ENCODE measurements around the gene ZC3H8. TPM values are rescaled to one million over a fixed set of nuclear protein-coding genes. Genes with fewer than 3 reads are reported as not detected.
A peak's percentile ranks its signal among the peaks of the same experiment; 100 is the strongest.

ZC3H8 gene
- 1 to 10 TPM; 5.2 to 7.6 TPM for polyA plus RNA-seq

DNA sequence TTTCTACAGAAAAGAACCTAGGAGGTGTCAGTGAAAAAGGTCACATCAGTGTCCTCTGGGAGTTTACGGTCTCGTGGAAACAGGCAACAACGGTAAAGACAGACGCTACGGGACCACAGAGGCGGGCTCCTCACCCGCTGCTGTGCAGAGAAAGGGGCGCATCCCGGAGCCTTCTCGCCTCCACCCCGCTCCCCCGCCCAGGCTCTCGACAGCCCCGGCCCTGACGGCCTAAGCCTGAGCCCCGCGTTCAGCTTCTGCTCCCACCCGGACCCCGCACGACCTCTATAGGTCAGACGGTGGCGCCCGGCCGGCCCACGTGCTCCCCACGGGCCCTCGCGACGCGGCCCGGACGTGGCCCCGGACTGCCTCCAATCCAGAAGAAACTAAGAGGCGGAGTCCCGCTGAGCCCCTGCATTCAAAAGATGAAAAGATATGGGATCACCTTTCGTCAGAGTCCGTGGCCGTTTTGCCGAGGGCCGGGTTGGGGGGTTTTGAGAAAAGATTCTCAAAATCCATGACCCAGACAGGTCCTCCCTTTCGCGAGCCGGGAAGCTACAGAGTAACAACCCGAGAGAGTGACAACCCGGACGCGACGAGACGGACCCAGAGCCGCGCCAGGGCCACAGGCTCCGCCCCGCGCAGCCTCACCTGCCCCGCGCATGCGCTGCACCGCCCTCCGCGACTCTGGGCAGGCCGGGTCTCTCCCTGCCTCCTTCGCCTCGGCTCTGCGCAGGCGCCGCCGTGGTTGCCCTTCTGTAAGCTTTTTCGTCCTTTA, at the start of gene ZC3H8:
Gene ZC3H8, minus strand, starts transcription at position 577 of the 775 bp plus-strand sequence. Its CDS starts 61 bp downstream, at position 516.
- H3K9me3 ChIP-seq (ENCODE audit: control insufficient read depth in 2 of 2, insufficient read depth in 1 of 2, low read depth in 1 of 2, low read length in 1 of 2), result no peaks in the 10 kb centered on the region
- 0% methylated on average over 68 of the region's 68 CpGs for WGBS, 2 donors
- peaks cover 0 to 3% of the 10 kb centered on the region in 2 donors for H3K4me1 ChIP-seq (ENCODE audit: control insufficient read depth in 2 of 2, insufficient read depth in 2 of 2, low read length in 1 of 2)
- H3K27ac ChIP-seq (ENCODE audit: low read depth in 2 of 2, low read length in 1 of 2), result peak within 1 kb of the TSS; percentile 73 to 90
- no peaks in the 10 kb centered on the region for H3K36me3 ChIP-seq (ENCODE audit: control insufficient read depth in 2 of 2, insufficient read depth in 2 of 2, low read length in 1 of 2)
- peak within 1 kb of the TSS; percentile 74 to 86 for H3K4me3 ChIP-seq (ENCODE audit: low read depth in 1 of 2, low read length in 2 of 2)
- no peaks in the 10 kb centered on the region for H3K27me3 ChIP-seq (ENCODE audit: control insufficient read depth in 1 of 2, insufficient read depth in 2 of 2, low read length in 2 of 2)

DNA sequence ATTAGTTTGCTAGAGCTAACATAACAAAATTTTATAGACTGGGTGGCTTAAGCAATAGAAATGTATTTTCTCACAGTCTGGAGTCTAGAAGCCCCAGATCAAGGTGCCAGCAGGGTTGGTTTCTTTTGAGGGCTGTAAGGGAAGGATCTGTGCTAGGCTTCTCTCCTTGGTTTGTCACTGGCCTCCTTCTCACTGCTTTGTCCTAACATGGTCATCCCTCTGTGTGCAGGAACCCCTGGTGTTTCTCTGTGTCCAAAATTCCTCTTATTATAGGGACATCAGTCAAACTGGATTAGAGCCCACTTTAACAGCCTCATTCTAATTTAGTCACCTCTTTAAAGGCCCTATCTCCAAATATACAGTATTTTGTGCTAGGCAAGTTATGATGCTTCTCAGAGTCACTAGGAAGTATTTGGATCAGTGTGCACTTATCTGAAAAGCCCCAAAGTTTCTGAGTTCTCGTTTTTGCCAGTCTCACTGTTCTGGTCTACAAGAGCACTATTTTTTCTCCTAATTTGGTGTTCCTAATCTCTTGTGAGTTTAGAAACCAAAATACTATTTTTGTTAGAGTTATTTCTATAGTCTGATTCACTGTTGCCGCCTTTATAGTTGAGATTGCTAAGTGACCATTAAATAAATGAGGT, 49.6 kb upstream of the ZC3H8 start:
- 71 to 80% methylated on average over 2 of the region's 2 CpGs for WGBS, 2 donors

DNA sequence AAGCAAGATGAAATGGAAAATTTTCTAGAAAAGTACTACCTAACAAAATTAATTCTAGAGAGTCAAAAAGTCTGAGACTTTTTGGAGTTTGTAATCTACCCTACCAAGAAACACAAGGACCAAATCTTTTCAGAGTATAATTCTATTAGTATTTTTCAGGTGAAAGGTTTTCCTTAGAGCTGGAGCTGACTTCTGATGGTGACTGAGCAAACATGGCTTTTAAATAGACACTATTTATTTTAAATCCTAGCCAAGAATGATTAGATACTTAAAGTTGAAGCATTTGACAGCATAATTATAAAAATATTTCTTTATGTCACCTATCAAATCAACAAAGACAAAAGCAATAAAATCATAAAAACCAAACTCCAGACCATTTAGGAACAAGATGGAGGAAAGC, 47.1 kb upstream of the ZC3H8 start:
- no peaks in the 10 kb centered on the region for H3K4me1 ChIP-seq (ENCODE audit: control insufficient read depth in 2 of 2, insufficient read depth in 2 of 2, low read length in 1 of 2)
- no peaks in the 10 kb centered on the region for H3K27me3 ChIP-seq (ENCODE audit: control insufficient read depth in 1 of 2, insufficient read depth in 2 of 2, low read length in 2 of 2)
- H3K36me3 ChIP-seq (ENCODE audit: control insufficient read depth in 2 of 2, insufficient read depth in 2 of 2, low read length in 1 of 2), result no peaks in the 10 kb centered on the region
- no peaks in the 10 kb centered on the region for H3K9me3 ChIP-seq (ENCODE audit: control insufficient read depth in 2 of 2, insufficient read depth in 1 of 2, low read depth in 1 of 2, low read length in 1 of 2)
- H3K27ac ChIP-seq (ENCODE audit: low read depth in 2 of 2, low read length in 1 of 2), result no peak overlapping the region
- H3K4me3 ChIP-seq (ENCODE audit: low read depth in 1 of 2, low read length in 2 of 2), result no peak overlapping the region

More for the DNA sequence above, 49.6 kb upstream of the ZC3H8 start:
- no peaks in the 10 kb centered on the region for H3K9me3 ChIP-seq (ENCODE audit: control insufficient read depth in 2 of 2, insufficient read depth in 1 of 2, low read depth in 1 of 2, low read length in 1 of 2)
- no peaks in the 10 kb centered on the region for H3K27me3 ChIP-seq (ENCODE audit: control insufficient read depth in 1 of 2, insufficient read depth in 2 of 2, low read length in 2 of 2)
- no peak overlapping the region for H3K4me3 ChIP-seq (ENCODE audit: low read depth in 1 of 2, low read length in 2 of 2)
- H3K4me1 ChIP-seq (ENCODE audit: control insufficient read depth in 2 of 2, insufficient read depth in 2 of 2, low read length in 1 of 2), result no peaks in the 10 kb centered on the region
- no peak overlapping the region for H3K27ac ChIP-seq (ENCODE audit: low read depth in 2 of 2, low read length in 1 of 2)
- H3K36me3 ChIP-seq (ENCODE audit: control insufficient read depth in 2 of 2, insufficient read depth in 2 of 2, low read length in 1 of 2), result no peaks in the 10 kb centered on the region

DNA sequence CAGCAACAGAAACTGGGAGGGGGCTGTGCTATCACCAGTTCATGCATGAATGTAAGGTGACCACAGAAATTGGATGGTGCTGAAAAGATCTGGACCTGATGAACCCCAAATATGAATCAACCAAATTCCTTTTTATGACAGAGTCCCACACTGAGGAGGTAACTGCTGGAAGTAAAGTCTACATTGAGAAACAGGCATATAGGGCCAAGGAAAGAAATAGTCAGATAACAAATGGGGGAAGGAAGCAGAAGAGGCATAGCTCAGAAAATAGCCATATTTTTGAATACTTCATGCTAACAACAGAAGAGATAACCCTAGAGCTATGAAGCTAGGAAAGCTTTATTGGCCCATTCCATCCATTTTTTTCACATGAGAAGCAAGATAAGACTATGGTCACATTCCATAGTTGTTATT, 46.3 kb upstream of the ZC3H8 start:
- Histone ChIP-seq H3K9me3 (ENCODE audit: control insufficient read depth in 2 of 2, insufficient read depth in 1 of 2, low read depth in 1 of 2, low read length in 1 of 2) (no peaks in the 10 kb centered on the region), H3K27ac (ENCODE audit: low read depth in 2 of 2, low read length in 1 of 2) (no peak overlapping the region)

DNA sequence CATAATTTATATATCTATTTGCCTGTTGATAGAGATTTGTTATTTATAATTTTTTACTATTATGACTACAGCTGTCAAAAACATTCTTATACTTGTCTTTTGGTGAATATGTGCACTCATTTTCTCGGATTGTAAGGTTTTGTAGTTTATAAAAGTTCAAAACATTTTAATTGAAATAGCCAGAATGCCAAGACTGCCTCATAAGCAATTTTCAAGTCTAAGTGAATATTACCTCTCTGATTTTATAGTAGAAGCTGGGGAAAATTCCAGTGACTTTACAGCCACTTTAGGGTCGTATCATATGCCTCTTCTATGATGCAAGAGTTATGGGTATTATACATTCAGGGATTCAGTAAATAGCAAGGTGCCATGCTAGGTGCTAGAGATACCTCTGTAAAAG, 41.6 kb upstream of the ZC3H8 start:
- no peaks in the 10 kb centered on the region for H3K4me1 ChIP-seq (ENCODE audit: control insufficient read depth in 2 of 2, insufficient read depth in 2 of 2, low read length in 1 of 2)
- no peak overlapping the region for H3K4me3 ChIP-seq (ENCODE audit: low read depth in 1 of 2, low read length in 2 of 2)
- no peak overlapping the region for H3K27ac ChIP-seq (ENCODE audit: low read depth in 2 of 2, low read length in 1 of 2)
- H3K36me3 ChIP-seq (ENCODE audit: control insufficient read depth in 2 of 2, insufficient read depth in 2 of 2, low read length in 1 of 2), result no peaks in the 10 kb centered on the region
- no peaks in the 10 kb centered on the region for H3K9me3 ChIP-seq (ENCODE audit: control insufficient read depth in 2 of 2, insufficient read depth in 1 of 2, low read depth in 1 of 2, low read length in 1 of 2)
- 84 to 87% methylated on average over 2 of the region's 2 CpGs for WGBS, 2 donors
- no peaks in the 10 kb centered on the region for H3K27me3 ChIP-seq (ENCODE audit: control insufficient read depth in 1 of 2, insufficient read depth in 2 of 2, low read length in 2 of 2)

More for the DNA sequence above, 46.3 kb upstream of the ZC3H8 start:
- H3K4me1 ChIP-seq (ENCODE audit: control insufficient read depth in 2 of 2, insufficient read depth in 2 of 2, low read length in 1 of 2), result no peaks in the 10 kb centered on the region
- no peaks in the 10 kb centered on the region for H3K27me3 ChIP-seq (ENCODE audit: control insufficient read depth in 1 of 2, insufficient read depth in 2 of 2, low read length in 2 of 2)
- H3K36me3 ChIP-seq (ENCODE audit: control insufficient read depth in 2 of 2, insufficient read depth in 2 of 2, low read length in 1 of 2), result no peaks in the 10 kb centered on the region
- no peak overlapping the region for H3K4me3 ChIP-seq (ENCODE audit: low read depth in 1 of 2, low read length in 2 of 2)

DNA sequence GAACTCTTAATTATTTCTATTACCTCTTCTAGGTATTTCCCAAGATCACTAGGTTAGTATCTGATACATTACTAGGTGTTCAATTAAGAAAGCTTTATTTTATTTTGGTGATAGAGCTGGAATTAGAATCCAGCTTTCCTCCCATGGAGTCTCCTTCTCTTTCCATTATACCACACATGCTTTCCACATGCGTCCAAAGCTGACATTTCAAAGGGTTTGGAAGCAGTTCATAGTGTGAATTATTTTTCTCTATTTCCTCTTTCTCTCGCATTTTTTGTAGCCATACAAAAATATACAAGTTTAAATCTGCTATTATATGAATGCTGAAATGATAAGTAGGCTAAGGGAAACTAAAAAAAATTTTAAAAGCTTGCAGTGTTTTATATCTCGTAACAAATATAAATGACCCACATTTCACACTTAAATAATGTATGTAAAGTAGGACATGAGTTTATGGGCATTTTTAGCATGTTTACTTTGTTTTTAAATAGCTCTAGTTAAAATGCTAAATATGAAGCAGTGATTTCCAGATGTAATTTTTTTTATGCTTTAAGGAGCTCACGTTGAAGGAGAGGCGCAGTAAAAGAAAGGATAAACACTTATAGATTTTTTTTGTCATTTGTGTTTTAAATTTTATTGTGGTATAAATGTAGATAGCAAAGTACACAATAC, 40.7 kb upstream of the ZC3H8 start:
- no peak overlapping the region for H3K27ac ChIP-seq (ENCODE audit: low read depth in 2 of 2, low read length in 1 of 2)
- no peaks in the 10 kb centered on the region for H3K9me3 ChIP-seq (ENCODE audit: control insufficient read depth in 2 of 2, insufficient read depth in 1 of 2, low read depth in 1 of 2, low read length in 1 of 2)
- no peaks in the 10 kb centered on the region for H3K27me3 ChIP-seq (ENCODE audit: control insufficient read depth in 1 of 2, insufficient read depth in 2 of 2, low read length in 2 of 2)
- H3K36me3 ChIP-seq (ENCODE audit: control insufficient read depth in 2 of 2, insufficient read depth in 2 of 2, low read length in 1 of 2), result no peaks in the 10 kb centered on the region
- no peak overlapping the region for H3K4me3 ChIP-seq (ENCODE audit: low read depth in 1 of 2, low read length in 2 of 2)
- no peaks in the 10 kb centered on the region for H3K4me1 ChIP-seq (ENCODE audit: control insufficient read depth in 2 of 2, insufficient read depth in 2 of 2, low read length in 1 of 2)
- WGBS, 2 donors, result 79 to 80% methylated on average over 5 of the region's 5 CpGs

DNA sequence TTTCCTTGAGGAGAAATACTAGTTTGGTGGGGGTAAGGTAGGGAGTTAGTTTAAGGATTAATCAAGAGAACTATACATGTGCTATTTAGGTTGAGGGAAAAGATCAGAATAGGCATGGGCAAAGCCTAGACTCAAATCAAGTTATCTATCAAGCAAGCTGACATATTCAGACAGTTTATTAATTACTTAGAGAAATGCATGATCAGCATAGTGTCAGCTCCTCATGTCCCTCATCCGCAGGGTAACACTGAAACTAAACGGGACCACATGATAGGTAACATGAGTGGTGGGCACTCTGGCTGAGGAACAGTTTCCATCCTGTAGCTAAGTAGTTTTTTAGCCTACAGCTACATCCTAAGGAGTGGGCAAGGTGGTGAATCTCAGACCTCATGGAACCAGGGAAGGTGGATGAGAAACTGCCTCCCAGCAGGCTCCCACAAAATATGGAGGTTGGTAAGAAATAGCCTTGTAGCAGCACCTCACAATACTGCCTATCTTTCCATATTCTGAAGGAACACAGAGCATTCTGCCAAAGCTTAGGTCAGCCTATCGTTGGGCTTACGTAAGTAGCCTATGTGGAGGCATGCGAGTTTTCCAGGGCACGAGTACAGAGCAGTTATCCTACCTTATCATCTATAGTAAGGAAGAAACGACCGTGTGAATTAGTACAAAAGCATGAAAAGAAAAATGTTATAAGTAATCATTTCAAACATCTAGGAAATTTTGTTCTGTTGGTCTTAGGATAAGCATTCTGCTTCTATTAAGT, 39.0 kb upstream of the ZC3H8 start:
- no peaks in the 10 kb centered on the region for H3K4me1 ChIP-seq (ENCODE audit: control insufficient read depth in 2 of 2, insufficient read depth in 2 of 2, low read length in 1 of 2)
- H3K9me3 ChIP-seq (ENCODE audit: control insufficient read depth in 2 of 2, insufficient read depth in 1 of 2, low read depth in 1 of 2, low read length in 1 of 2), result no peaks in the 10 kb centered on the region
- no peaks in the 10 kb centered on the region for H3K27me3 ChIP-seq (ENCODE audit: control insufficient read depth in 1 of 2, insufficient read depth in 2 of 2, low read length in 2 of 2)
- 90 to 91% methylated on average over 8 of the region's 8 CpGs for WGBS, 2 donors
- H3K27ac ChIP-seq (ENCODE audit: low read depth in 2 of 2, low read length in 1 of 2), result no peak overlapping the region
- no peak overlapping the region for H3K4me3 ChIP-seq (ENCODE audit: low read depth in 1 of 2, low read length in 2 of 2)
- no peaks in the 10 kb centered on the region for H3K36me3 ChIP-seq (ENCODE audit: control insufficient read depth in 2 of 2, insufficient read depth in 2 of 2, low read length in 1 of 2)

DNA sequence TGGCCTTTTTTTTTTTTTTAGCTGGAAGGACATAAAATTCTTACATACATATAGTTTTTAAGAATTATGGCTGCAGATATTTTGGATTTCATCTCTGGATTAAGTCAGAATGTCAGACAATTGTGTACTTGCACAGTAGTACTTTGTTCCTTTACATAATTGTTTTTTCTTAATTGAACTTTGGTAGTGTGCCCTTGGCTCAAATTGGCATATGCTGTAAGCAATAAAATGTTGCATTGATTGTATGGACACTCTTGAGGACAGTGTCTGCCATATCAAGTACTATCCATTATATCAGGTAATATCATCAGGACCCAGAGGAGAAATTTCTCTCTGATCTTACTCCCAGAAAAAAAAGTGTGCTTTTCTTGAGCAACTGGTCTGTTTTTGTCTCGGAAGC, 35.8 kb upstream of the ZC3H8 start:
- Histone ChIP-seq H3K36me3 (ENCODE audit: control insufficient read depth in 2 of 2, insufficient read depth in 2 of 2, low read length in 1 of 2) (no peaks in the 10 kb centered on the region), H3K4me1 (ENCODE audit: control insufficient read depth in 2 of 2, insufficient read depth in 2 of 2, low read length in 1 of 2) (peaks cover 0 to 2% of the 10 kb centered on the region in 2 donors), H3K27me3 (ENCODE audit: control insufficient read depth in 1 of 2, insufficient read depth in 2 of 2, low read length in 2 of 2) (no peaks in the 10 kb centered on the region), H3K27ac (ENCODE audit: low read depth in 2 of 2, low read length in 1 of 2) (no peak overlapping the region), H3K9me3 (ENCODE audit: control insufficient read depth in 2 of 2, insufficient read depth in 1 of 2, low read depth in 1 of 2, low read length in 1 of 2) (no peaks in the 10 kb centered on the region), H3K4me3 (ENCODE audit: low read depth in 1 of 2, low read length in 2 of 2) (no peak overlapping the region)
- WGBS, 2 donors, result 54 to 63% methylated on average over 1 of the region's 1 CpG

DNA sequence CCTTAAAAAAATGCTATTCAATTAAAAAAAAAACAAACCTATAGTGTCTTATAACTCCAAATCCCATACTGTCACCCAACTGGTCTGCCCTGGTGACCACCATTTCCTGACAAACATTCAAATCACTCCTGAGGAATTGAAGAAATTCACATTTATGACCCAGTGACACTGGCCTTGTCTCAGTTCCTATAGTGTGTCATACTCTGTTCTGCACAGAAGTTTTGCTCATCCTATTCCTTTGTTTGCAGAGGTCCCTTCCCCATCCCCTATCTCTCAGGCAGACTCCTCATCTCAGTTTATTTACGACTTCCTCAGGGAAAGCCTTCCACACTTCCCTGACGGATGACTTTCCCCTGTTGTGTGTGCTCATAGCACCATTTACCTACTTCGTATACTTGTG, 35.2 kb upstream of the ZC3H8 start:
- H3K4me3 ChIP-seq (ENCODE audit: low read depth in 1 of 2, low read length in 2 of 2), result no peak overlapping the region
- H3K36me3 ChIP-seq (ENCODE audit: control insufficient read depth in 2 of 2, insufficient read depth in 2 of 2, low read length in 1 of 2), result no peaks in the 10 kb centered on the region
- H3K4me1 ChIP-seq (ENCODE audit: control insufficient read depth in 2 of 2, insufficient read depth in 2 of 2, low read length in 1 of 2), result peaks cover 0 to 2% of the 10 kb centered on the region in 2 donors
- no peaks in the 10 kb centered on the region for H3K9me3 ChIP-seq (ENCODE audit: control insufficient read depth in 2 of 2, insufficient read depth in 1 of 2, low read depth in 1 of 2, low read length in 1 of 2)
- H3K27me3 ChIP-seq (ENCODE audit: control insufficient read depth in 1 of 2, insufficient read depth in 2 of 2, low read length in 2 of 2), result no peaks in the 10 kb centered on the region
- no peak overlapping the region for H3K27ac ChIP-seq (ENCODE audit: low read depth in 2 of 2, low read length in 1 of 2)
- 85 to 89% methylated on average over 3 of the region's 3 CpGs for WGBS, 2 donors
